HG03558 (cell line): ENCODE results near the gene MCF2L2.
"Not testable (repeated sequence)": the region's sequence is repeated elsewhere in the genome, so short reads cannot be mapped to it uniquely, and the experiment has no call there.

Experiments used
- ATAC-seq: cut with Tn5 transposase; IDR thresholded peaks from one replicate; pipeline ENCODE4 v1.9.1; 2021; ENCODE audit warnings: moderate number of reproducible peaks; ENCODE audit not compliant: unreplicated experiment; ENCODE audit errors: extremely low read depth

The MCF2L2 gene

GRCh38 chr3:183193762-183194689 is 234.4 kb downstream of the MCF2L2 start:
- ATAC-seq: no peak

DNA sequence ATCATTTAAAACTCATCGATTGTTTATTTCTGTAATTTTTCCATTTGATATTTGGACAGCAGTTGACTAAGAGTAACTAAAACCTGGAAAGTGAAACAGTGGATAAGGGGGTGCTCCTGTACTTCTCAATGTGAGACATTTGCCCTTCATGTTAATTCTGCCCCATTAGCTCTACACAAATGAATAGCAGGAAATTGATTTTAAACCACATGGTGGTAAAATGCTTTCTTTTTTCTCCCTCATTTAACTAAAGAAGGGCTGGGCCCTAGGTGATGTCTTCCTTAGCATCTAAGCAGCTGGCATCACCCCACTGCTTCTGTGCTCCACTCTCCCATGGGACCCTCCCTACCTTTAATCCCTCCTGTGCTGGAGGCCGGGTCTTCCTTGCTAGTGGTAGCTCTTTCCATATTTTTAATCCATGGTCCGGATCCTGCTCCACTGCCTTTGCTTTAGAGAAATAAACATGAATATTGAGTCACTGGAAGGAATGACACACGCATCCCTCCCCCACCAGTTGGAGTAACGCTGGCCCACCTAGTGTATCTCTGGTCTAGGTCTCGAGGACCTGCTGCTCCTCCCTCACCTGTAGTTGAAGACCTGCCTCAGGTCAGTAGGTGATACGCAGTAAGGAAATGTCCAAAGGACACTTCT is 235.6 kb downstream of the MCF2L2 start:
- ATAC-seq: no peak

GRCh38 chr3:183189641-183190040 is 238.8 kb downstream of the MCF2L2 start:
- ATAC-seq: no peak

GRCh38 chr3:183188895-183189462 is 239.4 kb downstream of the MCF2L2 start:
- no peak for ATAC-seq

GRCh38 chr3:183185696-183186095 is 242.7 kb downstream of the MCF2L2 start:
- ATAC-seq: no peak

GRCh38 chr3:183182732-183183610 is 245.4 kb downstream of the MCF2L2 start:
- ATAC-seq: no peak

- ATAC-seq: no peak
Observed at GRCh38 chr3:183182073-183182472, 246.3 kb downstream of the MCF2L2 start.

DNA sequence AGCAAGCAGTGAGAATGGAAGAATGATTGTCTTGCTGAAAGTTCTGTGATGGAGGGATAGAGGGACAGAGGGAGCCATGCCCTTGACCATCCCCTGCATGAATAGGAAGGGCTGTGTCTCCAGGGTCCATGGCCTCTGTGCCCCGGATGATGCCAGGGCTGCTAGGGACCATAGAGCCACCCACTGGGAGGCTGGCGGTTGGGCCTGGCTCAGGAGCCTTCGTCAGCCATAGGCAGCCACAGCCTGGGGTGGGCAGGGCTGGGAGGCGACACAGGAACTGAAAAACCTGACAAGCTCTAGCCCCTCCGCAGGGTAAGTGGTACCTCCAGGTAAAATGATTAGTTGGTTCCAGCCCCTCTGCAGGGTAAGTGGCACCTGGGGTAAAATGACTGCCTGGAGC is 246.8 kb downstream of the MCF2L2 start:
- no peak for ATAC-seq

DNA sequence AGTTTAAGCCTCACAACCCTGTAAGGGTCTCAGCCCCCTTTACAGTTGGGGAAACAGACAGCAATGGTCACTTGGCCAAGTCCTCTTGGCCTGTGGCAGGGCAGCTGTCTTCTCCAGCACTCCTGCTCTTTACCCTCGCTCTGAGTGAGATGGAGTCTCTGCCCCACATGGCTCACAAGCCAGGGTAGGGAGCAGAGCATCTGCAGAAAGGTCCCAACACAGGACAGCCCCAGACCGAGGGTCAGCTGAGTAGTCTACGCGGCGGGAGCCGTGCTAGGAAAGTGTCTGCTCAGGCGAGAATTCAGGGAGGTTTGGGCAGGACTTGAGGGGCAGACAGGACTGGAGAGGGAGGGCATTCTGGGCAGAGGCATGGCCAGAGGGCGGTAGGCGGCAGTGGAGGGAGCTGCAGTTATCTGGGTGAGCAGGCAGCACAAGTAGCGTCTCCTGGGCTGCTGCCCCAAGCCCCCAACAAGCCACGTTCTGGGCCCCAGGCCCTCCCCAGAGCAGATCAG is 247.6 kb downstream of the MCF2L2 start:
- no peak for ATAC-seq

DNA sequence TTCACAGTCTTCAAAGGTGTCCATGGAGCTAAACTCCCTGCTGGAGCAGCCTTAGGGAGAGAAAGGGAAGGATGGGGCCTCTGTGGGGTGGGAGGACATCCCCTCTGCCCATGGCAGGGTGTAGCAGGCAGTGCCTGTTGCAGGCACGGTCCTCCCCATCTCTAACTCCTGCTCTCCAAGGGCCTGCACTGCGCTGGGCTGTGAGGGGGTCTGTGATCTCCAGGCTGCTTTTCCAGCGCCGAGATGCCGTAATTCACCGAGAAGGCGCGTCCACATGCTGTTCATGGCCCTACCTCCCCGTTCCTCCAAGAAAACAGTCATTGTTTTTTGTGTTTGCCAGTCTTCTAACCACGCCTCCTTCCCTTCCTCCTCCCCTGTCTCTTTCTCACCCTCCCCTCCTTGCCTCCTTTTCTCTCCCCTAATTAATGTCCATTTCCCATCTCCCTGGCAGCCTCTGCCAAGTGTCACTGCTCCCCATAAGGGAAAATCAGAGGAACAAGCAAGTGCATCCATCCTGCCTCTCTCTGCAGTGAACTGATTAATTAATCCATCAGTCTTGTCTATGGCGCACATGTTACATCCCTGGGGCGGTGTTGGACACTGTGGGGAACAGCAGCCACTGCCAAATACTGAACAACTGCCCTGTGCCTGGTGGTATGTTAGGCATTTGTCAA is 248.2 kb downstream of the MCF2L2 start:
- no peak for ATAC-seq

DNA sequence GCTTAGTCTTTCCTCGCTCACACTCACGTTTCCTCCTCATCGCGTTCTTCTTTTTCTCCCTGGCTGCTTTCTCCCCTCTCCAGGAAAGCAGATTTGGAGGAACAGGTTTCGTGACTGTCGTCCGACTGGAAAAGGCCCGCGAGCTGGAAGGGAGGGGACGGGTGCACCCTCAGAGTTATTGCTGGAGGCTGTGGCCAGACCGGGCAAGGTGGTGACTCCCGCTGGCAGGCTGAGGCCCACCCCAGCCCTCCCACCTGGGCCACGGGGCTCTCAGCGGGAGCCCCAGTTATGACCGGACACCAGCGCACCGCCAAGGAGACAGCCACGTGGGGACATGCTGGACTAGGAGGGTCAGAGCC is 248.9 kb downstream of the MCF2L2 start:
- ATAC-seq: not testable (repeated sequence)

- no peak for ATAC-seq
Observed at GRCh38 chr3:183178833-183179549, 249.4 kb downstream of the MCF2L2 start.

- ATAC-seq: no peak
Observed at GRCh38 chr3:183178512-183178832, 249.9 kb downstream of the MCF2L2 start.

DNA sequence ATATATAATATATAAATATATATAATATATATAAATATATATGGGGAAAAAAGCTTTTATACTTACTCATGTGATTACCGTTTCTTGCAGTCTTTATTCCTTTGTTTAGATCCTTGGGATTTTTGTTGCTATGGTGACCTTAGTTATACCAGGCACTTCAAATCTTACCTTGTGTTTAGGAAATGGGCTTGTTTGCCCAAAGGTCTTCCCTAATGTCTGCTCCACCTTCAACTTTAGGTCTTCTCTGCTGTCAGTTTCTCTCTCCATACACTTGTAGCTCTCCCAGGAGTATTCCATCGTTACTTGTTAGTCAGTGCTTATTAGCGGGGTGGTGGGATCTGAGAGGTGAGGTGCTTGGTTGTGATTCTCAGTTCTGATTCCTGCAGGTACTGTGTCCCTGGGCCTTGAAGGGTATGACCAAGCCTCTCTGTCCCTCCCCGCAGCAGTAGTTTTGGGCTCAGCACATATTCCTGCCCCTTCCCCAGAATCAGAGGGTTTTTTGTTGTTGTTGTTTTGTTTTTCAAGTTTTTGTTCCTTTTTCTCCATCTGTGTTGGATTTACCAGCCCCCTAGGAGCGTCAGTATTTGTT is 256.3 kb downstream of the MCF2L2 start:
- no peak for ATAC-seq

- not testable (repeated sequence) for ATAC-seq
Observed at GRCh38 chr3:183167975-183168374, 260.4 kb downstream of the MCF2L2 start.

- ATAC-seq: no peak
Observed at GRCh38 chr3:183163563-183163962, 264.9 kb downstream of the MCF2L2 start.

- peak; percentile 60 for ATAC-seq
Observed at GRCh38 chr3:183161552-183162336, 266.7 kb downstream of the MCF2L2 start.

- no peak for ATAC-seq
Observed at GRCh38 chr3:183160616-183161015, 267.8 kb downstream of the MCF2L2 start.
